K562 (cell line): Measurements from ENCODE around the gene CISTR.

Experiments used
- NFE2 ChIP-seq: IDR thresholded peaks from 2 replicates; pipeline ENCODE4 v1.6.1; 2014; ENCODE audit warnings: antibody characterized with exemption, low read depth
- TF ChIP-seq, protein P1 (sequence below), 2 experiments: fragments of 250-450 bp in 1 of 2; fragments of 450-650 bp in 1 of 2; sonication (Bioruptor Pico) in 1 of 2; IDR thresholded peaks; 2 replicates each; pipeline versions ENCODE4 v1.6.1 to v1.8.0; 2016 to 2021; ENCODE audit warnings: mild to moderate bottlenecking in 2 of 2, moderate library complexity in 2 of 2, missing compliant biosample characterization in 1 of 2, missing genetic modification characterization in 1 of 2
- TF ChIP-seq, protein P2 (sequence below), 3 experiments: IDR thresholded peaks in 2 of 3; conservative IDR thresholded peaks in 1 of 3; 2 replicates each; pipeline ENCODE4 v1.5.1; 2011 to 2012; ENCODE audit warnings: low read length in 3 of 3, mild to moderate bottlenecking in 3 of 3, control low read depth in 2 of 3, improper control_type of control experiment in 1 of 3, inconsistent platforms in 1 of 3, low read depth in 1 of 3, mixed read lengths in 1 of 3, moderate library complexity in 1 of 3; ENCODE audit not compliant: insufficient read depth in 2 of 3

DNA sequence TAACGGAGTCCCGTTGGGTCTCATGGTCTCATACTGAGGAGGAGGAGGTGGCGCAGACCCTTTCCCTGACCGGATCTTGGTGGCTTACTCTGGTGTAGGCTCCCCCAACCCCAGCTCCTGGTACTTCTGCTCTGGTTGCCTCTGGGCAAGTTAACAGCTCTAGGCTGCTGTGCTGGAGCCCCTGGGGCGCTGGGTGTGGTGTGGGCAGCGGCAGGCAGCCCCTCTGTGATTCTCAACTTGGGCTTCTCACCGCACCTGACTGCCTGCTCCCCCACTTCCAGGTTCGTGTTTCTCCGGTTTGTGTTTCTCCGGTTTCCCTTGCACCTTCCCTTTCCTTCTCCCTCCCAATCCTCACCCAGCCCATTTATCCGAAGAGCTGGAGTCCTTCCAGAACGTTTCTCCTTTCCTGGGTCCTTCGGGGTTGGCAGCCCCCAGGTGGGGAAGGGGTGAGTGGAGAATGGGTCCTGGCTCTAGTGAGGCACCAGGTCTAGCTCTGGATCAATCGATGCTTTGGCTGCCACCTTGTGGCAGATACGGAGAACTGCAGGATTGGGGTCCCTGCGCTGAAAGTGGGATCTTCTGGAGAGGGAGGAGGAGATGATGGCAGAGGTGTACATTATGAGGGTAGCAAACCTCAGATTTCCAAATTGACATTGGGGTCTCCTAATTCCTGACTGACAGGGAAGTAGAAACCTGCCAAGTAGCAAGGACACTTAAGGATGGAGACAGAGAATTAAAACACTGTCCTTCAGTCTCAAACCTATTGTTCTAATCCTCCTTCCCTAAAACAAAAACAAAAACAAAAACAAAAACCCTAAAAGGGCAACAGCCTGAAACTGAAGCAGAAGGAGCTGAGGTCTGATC lies 8.3 kb downstream of the CISTR start:
- TF ChIP-seq, protein P1, sequence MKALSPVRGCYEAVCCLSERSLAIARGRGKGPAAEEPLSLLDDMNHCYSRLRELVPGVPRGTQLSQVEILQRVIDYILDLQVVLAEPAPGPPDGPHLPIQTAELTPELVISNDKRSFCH (CRISPR knock-in tag; IDR thresholded peaks at IDR 0.05) = no peak
- TF ChIP-seq, protein P1 (tag; IDR thresholded peaks at IDR 0.05) = no peak
- TF ChIP-seq, protein P2, sequence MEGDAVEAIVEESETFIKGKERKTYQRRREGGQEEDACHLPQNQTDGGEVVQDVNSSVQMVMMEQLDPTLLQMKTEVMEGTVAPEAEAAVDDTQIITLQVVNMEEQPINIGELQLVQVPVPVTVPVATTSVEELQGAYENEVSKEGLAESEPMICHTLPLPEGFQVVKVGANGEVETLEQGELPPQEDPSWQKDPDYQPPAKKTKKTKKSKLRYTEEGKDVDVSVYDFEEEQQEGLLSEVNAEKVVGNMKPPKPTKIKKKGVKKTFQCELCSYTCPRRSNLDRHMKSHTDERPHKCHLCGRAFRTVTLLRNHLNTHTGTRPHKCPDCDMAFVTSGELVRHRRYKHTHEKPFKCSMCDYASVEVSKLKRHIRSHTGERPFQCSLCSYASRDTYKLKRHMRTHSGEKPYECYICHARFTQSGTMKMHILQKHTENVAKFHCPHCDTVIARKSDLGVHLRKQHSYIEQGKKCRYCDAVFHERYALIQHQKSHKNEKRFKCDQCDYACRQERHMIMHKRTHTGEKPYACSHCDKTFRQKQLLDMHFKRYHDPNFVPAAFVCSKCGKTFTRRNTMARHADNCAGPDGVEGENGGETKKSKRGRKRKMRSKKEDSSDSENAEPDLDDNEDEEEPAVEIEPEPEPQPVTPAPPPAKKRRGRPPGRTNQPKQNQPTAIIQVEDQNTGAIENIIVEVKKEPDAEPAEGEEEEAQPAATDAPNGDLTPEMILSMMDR (IDR thresholded peaks at IDR 0.05 in 2 of 3, conservative IDR thresholded peaks at IDR 0.05 in 1 of 3; ENCODE audit: insufficient read depth in 2 of 3, low read depth in 1 of 3, low read length in 3 of 3) = peak; percentile 84 to 94 (median 90)
- no peak for TF ChIP-seq NFE2
